Stomach (tissue), 4 donors: Measurements from ENCODE around the gene KDM1B.

Source experiments
- CTCF ChIP-seq, 7 experiments: fragments of 450-650 bp in 4 of 7; fragments of 200-600 bp in 3 of 7; sonication (generic) in 3 of 7; IDR thresholded peaks; one replicate each; pipeline ENCODE4 v1.5.1; 2016 to 2019; ENCODE audit warnings: antibody characterized with exemption in 7 of 7, control low read depth in 2 of 7, mild to moderate bottlenecking in 1 of 7
- EP300 ChIP-seq: sonication (generic); formaldehyde crosslinking; IDR thresholded peaks from one replicate; pipeline ENCODE4 v1.6.1; 2017; ENCODE audit warnings: antibody characterized with exemption
- POLR2A ChIP-seq, 4 donors: fragments of 450-650 bp; IDR thresholded peaks; one replicate each; pipeline ENCODE4 v1.6.1; 2016; ENCODE audit warnings: antibody characterized with exemption in 4 of 4, control low read depth in 2 of 4, mild to moderate bottlenecking in 1 of 4, moderate library complexity in 1 of 4
- POLR2AphosphoS5 ChIP-seq, 3 donors: sonication (generic); formaldehyde crosslinking; IDR thresholded peaks; one replicate each; pipeline ENCODE4 v1.6.1; 2016; ENCODE audit warnings: antibody characterized with exemption in 3 of 3

GRCh38 chr6:18212231-18212630 lies 57.0 kb downstream of the KDM1B start:
- TF ChIP-seq CTCF (IDR thresholded peaks at IDR 0.05) (no peak), POLR2AphosphoS5 (IDR thresholded peaks at IDR 0.05) (no peak), POLR2A (IDR thresholded peaks at IDR 0.05) (no peak), EP300 (no peak)
